ENCODE measurements around the gene LRMDA.

Gene LRMDA

DNA sequence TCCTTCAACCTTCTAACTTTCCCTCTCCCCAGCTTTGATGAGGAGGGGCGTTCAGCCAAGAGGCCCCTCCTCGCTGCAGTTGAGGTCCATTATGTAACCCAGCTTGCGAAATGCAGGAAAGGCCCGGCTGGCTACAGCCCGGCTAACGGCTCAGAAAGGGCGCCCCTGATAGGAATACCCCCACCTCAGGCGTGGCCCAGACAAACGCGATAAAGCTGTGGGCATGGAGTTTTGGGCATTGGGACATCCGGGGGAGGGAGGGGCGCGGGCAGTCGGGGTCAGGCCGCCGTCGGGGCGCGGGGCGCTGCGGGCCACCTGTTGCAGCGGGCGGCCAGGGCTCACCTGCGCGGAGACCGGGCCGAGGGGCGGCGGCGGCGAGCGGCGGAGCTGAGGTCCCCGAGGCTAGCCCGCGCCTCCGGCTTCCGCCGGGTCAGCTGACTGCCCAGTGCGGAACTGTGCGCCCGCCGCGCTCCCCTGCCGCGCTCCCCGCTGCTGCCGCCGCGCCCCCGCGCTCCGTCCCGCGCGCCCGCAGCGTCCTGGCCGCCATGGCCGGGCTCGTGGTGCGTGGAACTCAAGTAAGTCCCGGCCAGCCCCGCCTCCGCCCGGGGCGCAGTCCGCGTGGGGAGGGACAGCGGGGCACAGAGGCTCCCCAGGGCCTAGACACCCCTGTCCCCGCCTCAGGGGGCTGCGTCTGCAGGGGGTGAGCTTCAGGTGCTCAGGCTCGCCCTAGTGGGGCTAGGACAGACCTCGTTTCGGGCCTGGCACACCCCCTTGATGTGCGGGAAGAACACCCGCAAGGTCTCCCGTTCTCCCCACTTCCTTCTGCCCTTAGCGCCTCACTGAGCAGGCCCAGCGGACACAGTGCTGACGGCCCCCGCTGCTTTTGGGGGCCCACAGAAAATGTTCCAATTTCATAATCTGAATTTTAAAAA, at the start of gene LRMDA:
Gene LRMDA (plus strand): TSS at position 445 of the 932 bp plus-strand sequence.
- no peak for DNase-seq

DNA sequence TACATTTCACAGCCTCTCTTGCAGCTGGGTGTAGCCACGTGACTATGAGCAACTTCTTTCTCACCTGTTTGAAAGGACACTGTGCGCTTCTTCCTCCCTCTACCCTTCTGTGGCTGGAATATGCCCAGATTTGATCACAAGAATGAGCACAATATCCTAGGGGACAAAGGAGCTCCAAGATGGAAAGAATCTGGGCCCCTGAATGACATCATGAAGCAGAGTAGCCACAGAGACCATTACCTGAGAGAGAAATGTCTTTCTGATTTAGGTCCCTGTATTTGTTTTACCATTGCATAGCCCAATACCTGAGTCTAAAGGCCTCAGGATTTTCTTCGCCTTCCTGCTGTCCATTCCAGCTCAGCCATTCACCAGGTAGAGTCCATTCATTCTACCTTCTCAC, 45.3 kb upstream of the LRMDA start:
- no peak for DNase-seq

DNA sequence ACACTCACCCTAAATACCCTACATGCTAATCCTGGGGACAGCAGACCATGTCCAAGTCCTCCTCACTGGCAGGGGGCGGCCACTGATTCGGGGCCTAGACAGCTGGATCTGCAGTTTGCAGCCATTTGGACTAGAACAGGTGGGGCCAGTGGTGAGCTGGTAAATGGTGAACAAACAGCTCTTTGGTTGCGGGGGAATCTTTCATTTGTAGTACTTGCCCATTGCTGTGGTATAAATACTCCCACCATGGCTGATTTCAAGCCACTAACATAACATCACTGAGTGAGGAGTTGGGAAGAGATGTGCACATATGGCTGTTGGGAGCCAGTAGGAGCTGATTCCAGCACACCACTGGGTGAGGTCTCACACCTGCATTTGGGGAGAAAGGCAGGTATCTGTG, 43.3 kb upstream of the LRMDA start:
- no peak for DNase-seq

DNA sequence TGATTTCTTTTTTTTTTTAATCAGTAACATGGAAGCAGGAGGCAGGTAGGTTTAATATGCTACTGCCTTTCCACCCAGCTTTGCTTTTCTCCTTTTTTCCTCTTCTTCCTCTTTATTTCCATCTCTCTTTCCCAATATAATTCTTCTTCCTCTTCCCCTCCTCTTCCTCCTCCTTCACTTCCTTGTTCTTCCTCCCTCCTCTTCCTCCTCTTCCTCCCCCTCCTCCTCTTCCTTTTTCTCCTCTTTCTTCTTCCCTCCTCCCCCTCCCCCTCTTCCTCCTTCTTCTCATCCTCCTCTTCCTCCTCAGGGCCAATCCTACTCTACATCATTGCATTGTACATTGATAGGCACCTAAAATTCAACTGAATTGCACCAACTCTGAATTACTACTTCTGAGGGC, 41.2 kb upstream of the LRMDA start:
- DNase-seq: no peak

DNA sequence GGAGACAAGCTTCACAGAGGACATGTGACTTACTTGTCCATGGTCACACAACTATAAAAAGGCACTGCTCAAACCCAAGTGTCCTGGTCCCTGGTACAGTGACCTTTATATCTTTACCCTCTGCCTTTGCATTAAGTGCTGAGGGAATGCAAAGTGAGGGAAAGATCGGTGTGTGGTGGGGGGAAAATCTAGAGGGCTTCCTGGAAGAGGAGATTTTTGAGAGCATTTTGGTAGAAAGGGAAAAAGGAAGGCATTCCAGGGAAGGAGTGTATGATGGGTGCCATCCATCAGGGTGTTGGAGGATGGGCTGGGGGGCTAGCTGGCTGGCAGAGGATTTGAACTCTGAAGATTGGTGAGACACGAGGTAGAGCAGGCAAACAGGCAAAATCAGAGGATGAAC, 39.2 kb upstream of the LRMDA start:
- DNase-seq: no peak

DNA sequence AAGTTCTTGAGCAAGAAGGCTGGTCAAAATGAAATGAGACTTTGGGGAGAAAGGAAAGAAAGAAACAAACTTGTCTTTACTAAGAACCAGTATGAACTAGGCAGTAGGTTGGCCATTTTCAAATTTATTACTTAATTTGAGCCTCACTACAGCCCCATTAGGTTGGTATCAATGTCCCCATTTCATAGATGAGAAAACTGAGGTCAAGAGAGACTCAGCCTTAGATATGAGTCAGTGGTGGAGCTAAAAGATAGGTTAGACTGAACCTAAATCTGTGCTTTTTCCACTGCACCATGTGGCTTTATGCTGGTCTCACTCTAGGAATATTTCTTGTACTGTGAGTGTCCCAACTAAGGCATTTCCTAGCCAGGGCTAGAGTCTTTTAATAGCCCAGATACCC, 38.7 kb upstream of the LRMDA start:
- DNase-seq: no peak

DNA sequence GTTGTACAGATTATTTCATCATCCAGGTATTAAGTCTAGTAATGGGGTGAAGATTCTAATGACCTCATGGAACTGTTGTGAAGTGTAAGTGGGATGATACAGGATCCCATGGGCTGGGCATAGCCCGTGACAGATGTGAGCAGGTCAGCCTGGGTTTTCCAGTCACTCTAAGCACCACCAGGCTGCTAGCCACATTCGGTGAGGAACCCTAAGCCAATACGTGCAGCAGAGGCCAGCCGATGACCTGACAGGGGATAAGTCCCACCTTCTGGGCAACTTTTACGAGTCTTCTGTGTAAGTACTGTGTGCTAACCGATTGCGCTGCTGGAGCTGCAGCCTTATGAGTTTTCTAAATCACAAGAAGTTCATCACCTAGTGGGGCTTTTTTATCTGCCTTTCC, 37.2 kb upstream of the LRMDA start:
- no peak for DNase-seq

DNA sequence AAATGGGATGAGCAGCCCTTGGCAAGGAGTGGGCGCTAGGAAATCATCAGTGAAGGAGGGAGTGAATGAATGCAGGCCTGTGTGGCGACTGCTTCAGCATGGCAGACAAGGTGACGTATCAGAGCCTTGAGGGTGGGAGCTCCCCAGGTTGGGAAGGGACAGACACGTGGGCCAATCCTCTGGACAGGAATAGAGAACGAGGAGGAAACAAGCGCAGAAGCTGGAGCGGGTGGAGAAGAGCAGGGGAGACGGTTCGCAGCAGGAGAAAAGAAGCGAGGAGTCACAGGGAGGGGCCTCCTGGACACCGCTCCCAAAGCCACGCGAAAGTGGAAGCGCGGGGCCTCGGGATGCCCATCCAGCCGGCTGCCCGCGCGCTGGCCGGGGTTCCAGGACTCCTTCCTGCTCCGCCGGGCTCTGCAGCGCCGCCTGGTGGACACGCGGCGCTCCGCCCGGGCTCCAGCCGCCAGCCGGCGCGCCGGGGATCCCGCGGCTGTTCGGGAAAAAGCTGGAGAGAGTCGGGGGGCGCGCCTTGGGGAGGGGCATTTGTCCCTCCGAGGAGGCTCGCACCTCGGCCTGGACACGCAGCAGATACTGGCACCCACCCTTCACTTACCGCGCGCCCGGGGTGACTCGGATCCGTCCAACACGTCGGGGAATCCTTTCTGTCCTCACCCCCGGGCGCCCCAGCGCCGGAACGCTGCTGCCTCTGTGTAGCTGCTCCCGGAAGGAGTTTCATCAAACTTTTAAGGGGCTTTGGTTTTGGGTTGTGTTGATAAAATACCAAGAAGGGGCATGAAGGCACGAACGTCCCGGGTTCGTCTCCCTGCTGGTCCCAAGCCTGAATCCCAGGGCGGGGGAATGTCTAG, 36.1 kb upstream of the LRMDA start:
- peak; percentile 49 for DNase-seq

DNA sequence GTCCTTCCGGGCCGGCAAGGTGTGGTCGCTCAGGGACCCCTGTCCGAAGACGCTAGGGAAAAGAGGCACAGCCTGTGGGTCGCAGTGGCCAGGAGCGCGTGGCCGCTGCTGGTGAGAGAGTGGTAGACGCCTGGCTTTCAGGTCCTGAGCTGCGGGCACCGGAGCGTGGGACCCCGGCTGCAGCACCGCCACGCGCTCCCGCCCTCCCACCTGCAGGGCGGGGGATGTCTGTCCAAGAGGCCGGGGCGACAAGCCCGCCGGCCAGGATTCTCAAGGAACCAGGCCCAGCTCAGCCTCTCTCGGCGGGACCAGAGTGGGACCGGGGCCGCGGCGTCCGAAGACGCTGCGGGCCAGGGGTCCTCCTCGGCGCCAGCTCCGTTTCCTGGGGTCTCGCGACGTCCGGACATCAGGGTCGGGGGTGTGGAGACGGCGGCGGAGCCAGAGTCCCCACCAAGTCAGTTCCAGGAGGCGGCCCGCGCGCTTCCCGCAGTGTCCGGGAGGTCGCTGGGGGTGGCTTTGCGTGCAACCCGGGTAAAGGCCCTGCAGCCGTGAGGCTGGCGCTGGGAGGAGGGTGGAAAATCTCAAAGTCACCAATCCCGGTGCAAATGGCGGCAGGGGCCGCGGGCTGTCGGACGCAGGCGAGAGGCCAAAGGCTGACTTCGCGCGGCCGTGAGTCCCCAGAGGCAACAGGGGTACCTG, 35.3 kb upstream of the LRMDA start:
- DNase-seq: no peak

DNA sequence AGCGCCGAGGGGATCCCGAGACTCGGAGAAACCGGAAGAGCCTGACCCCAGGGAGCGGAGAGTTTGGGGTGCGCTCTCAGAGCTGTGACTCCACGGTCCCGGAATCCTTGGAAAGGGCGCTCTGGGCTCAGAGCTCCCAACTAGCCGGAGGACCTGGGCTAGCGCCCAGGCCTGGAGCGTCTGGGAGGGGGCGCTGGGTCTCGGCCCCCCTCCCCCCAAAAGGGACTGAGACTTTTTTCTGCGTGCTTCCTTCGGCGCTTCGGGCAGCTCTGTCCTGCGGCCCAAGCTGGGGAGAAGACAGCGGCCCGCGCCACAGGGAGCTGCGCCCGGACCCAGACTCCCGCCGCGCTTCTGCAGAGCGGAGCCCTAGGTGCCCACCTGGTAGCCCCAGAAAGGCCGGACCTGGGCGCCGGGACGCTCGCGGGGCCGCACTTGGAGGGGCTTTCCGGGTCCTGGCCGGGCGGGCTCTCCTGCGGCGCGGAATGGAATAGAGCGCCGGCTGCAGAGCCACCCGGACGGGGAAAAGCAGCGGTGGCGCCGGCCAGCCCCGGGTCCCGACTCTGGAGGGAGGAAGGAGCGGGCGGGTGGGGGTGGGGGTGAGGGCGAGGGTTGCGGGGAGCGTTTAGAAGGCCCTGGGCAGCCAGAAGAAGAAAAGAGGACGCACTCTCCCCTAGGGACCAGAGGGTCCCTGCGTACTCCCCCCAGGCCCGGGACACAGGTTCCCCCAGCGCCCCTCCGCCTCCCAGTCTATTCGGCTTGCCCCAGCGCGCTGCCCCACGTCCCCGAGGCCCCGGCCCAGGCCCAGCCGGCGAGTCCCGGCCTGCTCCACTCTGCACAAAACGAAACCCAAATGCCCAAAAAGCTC, 34.6 kb upstream of the LRMDA start:
- no peak for DNase-seq

DNA sequence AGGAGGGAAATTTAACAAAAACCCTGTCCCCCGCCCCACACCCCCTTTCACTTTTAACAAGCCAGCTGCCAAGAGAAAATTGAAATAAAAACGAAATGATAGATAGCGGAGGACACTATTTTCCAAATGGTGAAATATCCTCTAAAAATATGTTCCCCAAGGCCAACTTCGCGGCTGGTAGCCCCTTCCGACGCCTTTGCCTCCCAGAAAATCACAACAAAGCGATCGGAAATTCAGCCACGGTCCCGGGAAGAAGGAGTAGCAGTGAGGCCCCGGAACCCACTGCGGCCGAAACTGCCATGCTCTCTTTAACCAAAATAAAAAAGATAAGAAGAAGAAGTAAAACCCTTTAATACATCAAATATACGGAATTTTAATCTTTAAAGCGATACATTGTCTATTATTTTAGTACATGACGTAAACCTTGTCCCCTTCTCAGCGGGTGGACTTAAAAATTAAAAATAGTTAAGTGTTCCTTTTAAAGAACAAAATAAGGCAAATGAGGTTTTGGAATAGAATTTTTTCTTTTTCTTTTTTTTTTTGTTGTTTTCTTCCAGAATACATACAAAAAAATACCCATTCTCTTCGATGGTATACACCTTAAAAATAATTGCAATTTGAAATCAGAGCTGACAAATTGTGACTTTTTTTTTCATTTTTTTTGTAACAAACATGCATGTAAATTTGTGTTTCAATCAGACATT, 33.8 kb upstream of the LRMDA start:
- DNase-seq: no peak

DNA sequence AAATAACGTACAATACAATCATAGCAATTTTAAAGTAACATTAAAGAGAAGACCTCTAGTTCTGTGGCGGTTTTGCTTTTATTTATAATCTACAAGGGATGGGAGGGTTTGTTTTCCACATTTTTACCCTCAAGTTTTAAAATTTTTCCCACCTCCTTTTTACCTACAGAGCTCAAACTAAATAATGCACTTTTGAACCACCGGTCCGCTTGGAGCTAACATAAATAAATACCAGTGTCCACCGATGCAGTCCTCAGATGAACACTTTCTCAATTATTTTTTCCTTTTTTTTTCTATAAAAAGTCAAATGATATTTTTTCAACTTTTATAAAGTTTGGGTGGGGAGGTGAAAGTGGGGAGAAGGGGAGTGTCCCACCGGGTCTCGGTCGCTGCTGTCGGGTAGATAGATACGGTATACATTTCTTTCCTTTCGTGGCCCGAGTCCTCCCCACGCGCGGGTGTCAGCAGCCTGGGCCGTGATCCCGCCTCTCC, 33.2 kb upstream of the LRMDA start:
- DNase-seq: no peak

DNA sequence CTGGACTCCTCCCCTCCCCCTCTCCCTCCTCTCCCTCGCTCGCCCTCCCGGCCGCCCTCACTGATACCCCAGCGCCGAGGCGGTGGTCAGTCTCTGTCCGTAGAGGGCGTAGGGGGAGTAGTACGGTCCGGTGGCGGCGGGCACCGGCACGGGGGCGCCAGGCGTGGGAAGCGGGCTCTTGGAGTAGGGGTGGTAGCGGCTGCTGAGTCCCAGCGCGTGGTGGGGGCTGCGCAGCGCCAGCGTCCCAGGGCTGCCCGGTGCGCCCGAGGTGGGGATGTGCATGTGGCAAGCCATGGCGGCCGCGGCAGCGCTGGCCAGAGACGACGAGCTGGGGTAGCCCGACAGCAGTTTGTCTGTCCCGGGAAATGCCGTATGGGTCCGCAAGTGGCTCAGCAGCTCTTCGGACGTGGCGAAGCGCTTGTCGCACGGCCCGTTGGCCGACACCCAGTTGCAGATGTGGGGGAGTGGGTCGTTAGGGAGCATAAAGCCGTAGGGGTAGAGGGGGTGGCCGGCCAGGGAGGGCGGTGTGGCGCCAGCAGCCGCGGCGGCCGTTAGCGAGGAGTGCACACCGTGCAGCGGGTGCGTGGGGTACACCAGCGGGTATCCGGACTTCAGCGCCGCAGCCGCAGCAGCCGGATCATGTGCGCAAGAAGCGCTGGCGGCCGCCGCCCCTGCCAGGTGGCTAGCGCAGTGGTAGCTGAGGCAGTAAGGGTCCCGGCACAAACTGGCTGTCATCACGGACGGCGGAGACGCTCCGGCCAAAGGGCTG, 32.5 kb upstream of the LRMDA start:
- no peak for DNase-seq

DNA sequence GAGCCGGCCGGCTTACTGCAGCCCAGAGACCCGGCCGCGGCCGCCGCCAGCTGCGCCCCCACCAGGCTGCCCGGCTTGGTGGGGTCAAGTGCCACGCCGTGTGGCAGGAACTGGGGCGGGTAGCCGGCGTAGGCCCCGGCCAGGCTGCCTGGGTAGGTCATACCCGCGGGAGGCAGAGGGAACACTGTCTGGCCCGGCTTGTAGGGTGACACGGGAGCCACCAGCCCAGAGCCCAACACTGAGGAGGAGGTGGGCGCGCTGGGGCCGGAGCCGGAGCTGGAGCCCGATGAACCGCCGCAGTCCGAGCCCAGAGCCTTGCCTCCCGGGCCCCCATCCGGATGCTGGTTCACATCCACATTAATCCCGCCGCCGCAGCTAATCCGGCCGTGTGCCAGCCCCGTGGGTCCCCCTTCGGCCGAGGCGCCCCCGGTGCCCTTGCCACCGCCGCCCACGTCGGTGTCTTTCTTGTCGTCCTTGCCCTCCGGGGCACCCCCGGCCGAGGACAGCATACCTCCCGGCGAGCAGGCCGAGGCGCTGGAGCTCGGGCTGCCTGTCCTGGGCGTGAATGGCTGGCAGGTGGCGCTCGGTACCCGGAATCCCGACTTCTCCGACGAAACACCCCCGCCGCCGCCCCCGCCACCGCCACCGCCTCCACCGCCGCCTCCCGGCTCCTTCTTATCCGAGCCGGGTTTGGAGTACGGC, 31.8 kb upstream of the LRMDA start:
- no peak for DNase-seq

DNA sequence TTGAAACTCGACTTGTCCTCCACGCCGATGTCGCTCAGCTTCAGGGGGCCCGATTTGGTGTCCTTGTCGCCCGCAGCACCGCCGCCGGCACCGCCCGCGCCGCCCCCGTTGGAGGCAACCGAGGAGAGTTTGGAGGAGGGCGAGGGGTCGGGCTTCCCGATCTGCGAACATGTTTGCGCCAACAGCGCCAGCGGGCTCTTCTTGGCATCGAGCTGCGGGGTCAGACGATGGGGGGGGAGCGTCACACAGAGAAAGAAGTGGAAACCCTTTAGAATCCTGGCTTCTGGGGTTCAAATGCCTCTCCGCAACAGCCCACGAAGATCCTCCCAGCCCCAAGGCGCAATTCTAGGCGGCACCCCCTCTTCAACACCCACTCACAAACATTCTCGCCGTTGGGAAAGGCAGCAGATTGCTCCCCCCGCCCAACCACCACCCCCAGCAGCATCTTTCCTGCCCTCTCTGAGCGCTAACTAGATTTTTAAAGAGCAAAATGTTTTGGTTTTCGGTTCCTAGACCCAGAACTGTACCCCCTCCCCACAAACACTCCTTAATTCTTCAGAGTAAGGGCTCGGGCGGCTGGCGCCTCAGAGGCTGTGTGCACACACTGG, 31.2 kb upstream of the LRMDA start:
- DNase-seq: no peak

DNA sequence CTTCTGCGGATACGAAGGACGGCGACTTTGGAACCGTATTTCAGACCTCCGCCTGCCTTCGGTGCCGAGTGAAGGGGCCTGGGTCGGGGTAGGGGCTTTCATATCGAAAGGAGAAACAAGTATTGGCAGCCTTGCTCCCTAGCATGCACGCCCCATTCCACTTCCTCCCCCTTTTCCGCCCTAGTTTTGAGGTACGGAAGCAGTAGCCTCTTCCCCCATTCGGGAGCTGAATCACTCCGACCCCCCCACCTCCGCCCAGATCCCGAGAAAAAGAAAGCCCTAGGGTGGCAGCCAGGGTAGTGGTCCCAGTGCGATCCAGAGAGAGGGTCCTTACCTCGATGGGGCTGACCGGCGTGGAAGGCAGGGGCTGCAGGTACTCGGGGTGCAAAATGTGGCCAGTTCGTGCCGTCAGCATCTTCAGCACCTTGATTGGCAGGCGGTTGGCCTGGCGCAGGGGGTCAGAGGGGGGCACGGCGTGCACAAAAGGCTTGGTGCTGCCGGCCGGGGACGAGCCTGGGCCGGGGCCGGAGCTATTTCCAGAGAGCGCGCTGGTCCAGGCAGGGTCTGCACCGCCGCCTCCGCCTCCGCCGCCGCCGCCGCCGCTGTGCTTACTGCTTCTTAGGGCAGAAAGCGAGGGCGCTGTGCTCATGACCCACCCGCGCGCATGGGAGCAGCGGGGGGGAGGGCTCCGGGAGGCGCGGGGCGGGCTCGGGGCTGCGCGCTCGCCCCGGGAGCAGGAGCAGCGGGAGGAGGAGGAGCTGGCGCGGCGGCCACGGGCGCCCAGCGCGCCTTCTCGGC, 30.5 kb upstream of the LRMDA start:
- no peak for DNase-seq

DNA sequence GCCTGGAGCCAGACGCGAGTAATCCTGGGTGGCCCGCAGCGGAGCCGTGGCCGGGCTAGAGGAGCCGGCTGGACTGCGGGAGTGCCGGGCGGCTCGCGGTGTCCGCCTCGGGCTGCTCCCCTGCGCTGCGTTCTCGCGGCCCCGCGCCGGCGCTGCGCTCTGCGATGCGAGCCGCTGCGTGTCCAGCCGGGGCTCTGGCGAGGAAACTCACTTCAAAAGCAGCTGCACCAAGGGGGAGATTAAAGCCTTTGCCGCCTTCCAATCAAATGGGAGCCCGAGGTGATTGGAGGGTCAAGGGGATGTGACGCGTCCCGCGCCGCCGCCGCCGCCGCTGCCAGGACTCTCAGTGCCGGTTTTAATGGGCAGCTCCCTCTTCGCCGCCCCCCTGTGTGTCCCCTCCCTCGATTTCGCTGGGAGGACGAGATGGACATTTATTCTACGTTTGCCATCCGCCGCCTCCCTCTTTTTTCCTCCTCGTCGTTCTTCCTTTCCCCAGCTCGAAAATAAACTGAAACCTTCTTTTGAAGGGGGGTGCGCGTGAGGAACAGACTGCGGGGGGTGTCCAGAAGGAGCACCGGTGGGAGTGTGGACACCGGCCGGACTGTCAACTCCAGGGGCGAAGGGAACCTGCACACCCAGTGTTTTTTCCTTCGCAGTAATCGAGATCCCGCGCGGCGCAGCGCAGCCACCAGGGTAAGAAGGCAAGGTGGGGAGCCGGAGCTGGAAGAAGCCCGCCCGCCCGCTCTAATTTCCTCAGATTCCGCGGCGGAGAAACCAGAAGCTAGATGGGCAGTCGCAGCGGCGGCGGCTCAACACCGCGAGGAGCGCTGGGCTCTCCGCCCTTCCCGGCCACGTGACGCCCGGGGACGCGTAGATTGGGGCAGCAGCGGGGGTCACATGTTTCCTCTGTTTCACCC, 29.6 kb upstream of the LRMDA start, which contains the start of gene ZNF503:
Gene ZNF503 (minus strand): TSS at position 196 of the 917 bp plus-strand sequence. CDS start 345 bp downstream, outside the sequence.
- no peak for DNase-seq

Data from activated CD4-positive, CD25-positive, alpha-beta regulatory T cell treated with anti-CD3 and anti-CD28 coated beads, Interleukin-2, amount 50 U/mL, for 72 hours (primary cell).